GM21390 (cell line): Measurements from ENCODE around the gene HID1.

Experiments used
- ATAC-seq: cut with Tn5 transposase; IDR thresholded peaks from one replicate; pipeline ENCODE4 v1.9.1; 2021; ENCODE audit not compliant: unreplicated experiment

The HID1 gene

GRCh38 chr17:74903034-74903433 lies 69.5 kb downstream of the HID1 start:
- no peak for ATAC-seq

- no peak for ATAC-seq
Measured at GRCh38 chr17:74901353-74902135, 71.0 kb downstream of the HID1 start.
